Stimulated activated CD4-positive, alpha-beta T cell treated with anti-CD3 and anti-CD28 coated beads, Interleukin-2, amount 100 ng/mL, for 4 hours (primary cell): ENCODE results near the gene CHCHD3.

ENCODE experiments used
- DNase-seq: peaks from one replicate; pipeline ENCODE4 v3.0.0-alpha.2; 2020; ENCODE audit warnings: low read depth

CHCHD3 gene

DNA sequence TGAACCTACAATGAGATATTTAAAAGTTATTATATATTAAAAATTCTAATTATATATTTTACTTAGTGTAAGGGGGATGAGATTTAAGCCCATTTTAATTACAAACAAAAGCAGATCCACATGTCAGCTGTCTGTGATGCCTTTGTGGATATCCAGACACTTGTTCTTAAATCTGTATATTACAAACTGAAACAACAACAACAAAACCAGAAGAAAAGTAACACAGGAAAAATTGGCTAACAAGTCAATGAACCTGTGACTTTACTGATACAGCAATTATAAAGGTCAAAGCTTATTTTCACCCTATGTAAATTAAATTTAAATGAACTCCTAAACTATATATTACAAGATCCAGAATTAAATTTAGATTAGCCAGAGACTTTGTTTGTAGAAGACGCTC lies 222.7 kb downstream of the CHCHD3 start:
- no peak for DNase-seq

DNA sequence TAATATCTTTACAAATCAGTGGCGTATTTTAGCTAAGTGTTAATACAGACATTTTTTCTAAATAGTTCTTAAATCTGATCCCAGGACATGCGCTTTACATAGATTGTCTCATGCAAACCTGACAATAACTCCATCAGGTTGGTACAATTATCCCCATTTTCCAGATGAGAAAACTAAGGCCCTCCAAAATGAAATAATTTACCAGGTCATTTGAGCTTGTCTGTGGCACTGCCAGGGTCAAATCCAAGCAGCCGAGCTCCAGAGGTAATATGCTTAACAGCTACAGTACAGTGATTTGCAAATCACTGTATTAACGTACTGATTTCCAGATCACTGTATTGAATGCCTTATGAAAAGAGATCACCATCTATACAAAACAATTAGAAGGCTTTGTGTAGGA lies 223.1 kb downstream of the CHCHD3 start:
- DNase-seq = no peak

DNA sequence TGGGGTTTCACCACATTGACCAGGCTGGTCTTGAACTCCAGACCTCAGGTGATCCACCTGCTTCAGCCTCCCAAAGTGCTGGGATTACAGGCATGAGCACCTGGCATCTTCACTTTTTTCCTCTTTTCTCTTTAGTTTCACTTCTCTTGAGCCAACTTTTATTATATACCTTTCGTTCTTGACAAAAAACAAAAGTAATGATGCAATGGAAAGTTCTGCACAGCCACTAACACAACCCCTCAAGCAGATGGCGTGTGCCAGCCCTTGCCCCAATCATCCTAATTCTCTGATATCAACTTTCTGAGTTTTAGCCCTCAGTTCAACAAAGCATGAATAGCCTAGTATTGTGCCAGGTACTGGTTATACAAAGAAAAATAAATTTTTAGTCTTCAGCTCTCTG lies 223.6 kb downstream of the CHCHD3 start:
- no peak for DNase-seq

DNA sequence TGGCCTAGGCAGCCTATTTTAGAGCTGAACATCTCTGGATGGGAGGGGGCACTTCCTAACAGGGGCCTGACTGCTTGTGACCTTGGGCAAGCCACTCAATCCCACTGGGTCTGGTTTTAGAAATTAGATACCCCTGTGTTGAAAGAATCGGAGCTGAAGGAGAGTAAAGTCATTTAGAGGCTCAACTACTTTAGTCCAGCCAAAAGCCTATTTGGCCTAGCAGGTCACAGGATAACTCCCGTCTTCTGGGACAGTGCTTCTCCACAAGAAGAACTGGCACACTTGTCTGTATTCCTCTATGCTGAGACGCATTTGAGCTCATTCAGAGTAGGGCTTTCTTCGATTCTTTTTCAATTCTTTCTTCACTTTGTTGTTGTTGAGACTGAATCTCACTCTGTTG lies 224.2 kb downstream of the CHCHD3 start:
- DNase-seq = no peak

DNA sequence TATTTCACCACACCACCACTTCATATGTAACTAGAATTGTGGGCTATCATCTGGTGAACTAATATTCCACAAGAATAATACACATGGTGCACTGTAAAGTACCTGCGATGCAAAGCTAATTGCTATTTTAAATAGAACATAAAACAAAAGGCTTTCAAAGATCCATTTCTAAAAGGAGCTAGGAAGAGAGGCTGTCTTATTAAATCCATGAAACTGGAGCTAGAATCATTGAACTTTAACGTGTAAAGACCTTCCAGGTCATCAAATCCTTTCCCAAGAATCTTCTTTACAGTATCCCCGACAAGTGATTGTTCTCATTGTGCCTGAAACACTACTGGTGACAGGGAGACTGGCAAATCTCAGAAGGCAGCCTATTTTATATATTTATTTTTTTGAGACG lies 224.9 kb downstream of the CHCHD3 start:
- DNase-seq = no peak

DNA sequence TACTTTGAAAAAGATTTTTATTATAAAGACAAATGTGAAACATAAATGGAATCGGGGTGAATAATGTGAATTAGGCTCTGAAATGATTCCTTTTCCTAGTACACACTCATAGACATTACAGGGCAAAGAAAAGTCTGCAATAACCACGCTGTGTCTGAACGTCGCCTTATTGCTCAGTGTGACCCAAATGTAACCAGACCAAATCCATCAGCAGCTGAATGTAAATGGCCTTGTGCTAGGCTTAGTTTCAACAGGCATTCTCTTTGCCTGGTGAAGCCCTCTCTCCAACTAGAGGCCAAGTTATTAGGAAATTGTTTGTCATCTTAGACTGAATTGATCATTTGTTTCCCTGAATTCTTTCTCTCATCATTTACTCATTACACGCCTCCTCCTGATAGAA lies 225.5 kb downstream of the CHCHD3 start:
- DNase-seq = no peak

DNA sequence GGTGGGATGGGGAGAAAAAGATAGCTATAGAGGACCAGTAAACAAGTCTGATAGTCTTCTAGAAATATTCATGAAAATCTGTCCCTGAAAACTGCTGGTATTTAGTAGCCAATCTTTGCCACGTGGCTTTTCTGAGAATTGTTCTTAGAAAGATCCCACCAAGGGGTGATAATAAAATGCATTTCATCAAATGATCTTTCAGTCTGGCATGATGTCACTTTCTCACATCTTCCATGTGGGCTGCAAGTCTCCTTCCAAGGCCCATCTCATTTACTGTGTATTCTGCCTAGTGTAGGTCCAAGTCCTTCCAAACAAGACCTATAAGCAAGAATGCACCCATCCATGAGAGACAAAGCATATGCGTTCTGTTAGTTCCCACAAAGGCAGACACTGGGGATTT lies 226.0 kb downstream of the CHCHD3 start:
- DNase-seq = no peak

DNA sequence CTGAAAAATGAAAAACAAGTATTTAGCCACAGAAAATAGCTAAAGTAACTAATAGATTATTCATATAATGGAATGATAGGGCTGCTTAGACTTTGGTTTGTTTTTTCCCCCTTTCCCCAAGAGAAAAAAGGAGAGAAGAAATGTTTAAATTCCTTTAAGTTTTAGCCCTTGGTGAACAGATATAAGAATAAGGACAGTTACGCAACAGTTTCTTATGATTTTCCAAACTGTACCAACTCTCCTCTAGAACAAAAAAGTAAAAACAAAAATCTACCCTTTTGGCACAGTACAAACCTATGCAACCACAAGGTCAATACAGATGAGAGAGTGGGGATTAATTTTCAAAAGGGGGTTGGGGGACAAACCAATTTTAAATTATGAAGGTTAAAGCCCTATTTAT lies 227.7 kb downstream of the CHCHD3 start:
- DNase-seq = no peak

DNA sequence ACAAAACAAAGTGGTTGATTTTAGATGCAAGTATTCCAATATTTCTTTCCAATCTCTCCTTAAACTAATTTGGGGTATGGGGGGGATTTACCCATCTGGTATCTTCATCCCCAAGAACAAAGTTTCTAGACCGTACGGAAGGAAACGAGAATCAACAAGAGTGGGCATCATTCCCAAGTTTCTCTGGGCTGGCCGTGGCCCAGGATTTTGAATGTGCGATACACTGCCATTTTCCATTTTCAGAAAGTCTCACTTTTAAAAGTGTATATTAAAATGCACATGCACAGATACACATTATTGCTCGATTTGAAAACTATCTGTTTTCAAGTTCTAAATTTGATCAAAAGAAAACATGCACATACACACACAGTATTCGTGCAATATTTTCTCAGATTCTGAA lies 234.5 kb downstream of the CHCHD3 start:
- no peak for DNase-seq

DNA sequence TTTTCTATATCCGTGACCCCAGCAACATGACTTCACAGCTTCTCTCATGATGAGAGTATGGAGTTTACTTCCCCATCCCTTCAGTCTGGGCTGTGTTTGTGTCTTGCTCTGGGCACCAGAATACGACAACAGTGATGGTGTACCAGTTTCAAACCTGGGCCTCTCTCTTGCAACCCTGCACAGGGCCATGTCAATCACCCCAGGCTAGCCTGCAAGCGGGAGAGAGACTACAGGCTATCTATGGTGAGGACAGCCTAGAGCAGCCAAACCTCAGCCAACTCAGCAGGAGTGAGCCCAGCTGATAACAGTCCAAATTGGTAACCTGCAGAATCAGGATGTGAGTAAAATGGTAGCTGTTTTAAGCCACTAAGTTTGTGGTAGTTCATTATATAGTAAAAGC lies 235.8 kb downstream of the CHCHD3 start:
- no peak for DNase-seq

DNA sequence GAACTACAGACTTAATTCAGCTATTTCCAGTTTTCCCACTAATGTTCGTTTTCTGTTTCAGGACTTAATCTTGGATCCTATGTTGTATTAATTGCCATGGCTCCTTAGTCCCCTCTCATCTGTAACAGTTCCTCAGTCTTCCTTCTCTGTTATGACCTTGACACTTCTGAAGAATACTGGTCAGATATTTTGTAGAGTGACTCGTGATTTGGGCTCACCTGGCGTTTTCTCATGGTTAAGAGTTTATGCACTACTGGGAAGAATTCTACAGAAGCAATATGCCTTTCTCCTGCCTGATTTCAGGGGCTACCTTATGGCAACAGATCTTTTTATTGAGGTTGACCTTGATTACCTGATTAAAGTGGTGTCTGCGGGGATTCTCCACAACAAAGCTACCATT lies 239.4 kb downstream of the CHCHD3 start:
- DNase-seq = no peak

DNA sequence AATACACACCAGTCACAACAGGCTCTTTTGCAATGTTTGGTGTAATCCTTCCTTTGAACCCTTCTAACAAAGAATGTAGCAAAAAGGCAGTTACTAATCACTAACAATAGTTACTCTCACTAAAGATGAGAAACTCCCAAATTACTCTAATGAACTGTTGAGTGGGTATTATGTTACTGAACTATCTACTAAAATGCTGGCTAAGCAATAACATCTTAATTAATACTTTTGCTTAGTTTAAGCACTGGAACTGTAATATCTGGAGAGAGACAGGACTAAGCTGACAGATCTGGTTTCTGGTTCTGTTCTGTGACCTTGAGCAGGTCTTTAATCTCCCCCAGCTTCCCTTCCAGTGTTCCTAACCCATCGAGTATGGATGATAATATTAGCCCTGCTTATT lies 241.7 kb downstream of the CHCHD3 start:
- DNase-seq = no peak

DNA sequence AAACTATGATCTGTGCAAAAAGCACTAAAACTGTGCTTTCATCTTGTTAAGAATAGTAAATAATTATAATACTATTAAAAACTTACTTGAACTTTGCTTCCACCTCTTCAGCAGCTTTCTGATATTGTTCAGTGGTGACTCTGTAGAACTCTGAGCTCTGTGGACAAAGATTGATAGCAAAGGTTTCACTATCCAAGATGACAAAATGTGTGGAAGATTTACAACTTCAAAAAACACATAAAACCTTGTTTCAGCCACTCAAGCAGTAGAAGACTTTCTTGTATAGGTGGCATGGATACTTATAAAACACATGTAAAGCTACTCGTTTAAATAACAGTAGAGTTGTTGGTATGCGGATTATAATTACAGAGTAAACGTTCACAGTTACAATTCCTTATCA lies 243.6 kb downstream of the CHCHD3 start:
- DNase-seq = no peak

DNA sequence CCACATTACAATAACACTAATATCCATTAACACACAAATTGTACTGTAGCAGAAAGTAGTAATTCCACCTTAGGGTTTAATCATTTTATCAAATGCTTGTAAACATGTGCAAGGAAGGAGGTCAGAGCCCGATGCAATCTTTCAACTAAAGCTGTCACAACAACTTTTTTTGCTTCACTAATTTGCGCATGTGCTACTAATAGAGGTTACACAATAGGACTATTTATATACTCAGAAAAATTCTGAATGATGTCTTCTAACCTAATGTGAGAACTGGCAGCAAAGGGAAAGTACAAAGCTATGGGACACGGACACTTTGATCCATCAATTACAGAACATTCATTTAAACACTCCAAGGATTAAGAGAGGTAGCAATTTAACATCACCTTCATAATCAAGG lies 244.4 kb downstream of the CHCHD3 start:
- no peak for DNase-seq

DNA sequence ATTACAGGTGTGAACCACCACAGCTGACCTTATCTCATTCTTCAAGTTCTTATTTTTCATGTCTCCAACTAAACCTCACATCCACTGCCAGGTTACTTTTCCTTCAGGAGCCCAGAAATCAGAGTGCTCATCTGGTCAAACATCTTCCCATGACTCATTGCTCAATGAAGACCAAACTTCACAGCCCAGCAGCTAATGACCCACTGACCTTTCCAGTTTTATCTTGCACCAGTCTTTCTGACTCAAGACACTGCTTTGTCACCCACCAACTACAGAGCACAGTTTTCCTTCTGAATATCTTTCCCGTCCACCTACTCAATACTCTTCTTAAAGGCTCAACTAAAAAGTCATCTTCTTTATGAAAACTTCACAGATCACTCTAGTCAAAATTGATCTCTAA lies 245.1 kb downstream of the CHCHD3 start:
- no peak for DNase-seq

DNA sequence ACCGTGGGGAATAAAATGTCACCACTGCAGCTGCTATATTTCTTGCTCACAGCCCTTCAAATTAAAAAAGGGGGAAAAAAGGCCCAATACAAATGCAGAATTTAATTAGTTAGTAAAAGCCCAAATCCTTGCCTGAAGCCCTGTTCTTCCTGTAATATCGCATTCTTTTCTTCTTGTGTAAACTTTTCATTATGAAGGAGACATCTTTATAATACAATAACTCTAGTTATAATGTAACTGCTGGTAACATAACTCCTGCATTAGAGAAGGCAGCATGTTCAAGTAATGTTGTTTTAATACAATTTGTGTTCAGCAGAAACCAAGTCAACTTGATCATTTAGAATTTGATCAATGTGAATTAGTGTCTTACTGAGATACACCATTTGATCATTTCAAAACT lies 250.9 kb downstream of the CHCHD3 start:
- DNase-seq = no peak

DNA sequence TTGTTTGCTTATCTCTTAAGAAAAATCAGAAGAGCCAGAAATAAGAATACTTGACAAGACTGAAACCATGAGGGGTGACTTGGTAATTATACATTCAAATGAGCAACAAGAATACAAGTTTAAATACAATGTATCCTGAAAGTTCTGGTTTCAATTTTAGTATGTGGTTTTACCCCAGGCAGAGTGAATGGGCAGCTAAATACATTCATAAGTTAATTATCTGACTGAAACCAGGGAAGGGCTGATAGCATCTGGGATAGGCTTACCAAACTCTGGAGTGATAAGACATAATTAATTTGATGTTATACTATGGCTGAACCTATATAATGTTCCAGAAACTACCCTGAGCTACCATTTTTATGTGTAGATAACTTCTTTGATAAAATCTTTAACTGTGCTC lies 253.4 kb downstream of the CHCHD3 start:
- no peak for DNase-seq

DNA sequence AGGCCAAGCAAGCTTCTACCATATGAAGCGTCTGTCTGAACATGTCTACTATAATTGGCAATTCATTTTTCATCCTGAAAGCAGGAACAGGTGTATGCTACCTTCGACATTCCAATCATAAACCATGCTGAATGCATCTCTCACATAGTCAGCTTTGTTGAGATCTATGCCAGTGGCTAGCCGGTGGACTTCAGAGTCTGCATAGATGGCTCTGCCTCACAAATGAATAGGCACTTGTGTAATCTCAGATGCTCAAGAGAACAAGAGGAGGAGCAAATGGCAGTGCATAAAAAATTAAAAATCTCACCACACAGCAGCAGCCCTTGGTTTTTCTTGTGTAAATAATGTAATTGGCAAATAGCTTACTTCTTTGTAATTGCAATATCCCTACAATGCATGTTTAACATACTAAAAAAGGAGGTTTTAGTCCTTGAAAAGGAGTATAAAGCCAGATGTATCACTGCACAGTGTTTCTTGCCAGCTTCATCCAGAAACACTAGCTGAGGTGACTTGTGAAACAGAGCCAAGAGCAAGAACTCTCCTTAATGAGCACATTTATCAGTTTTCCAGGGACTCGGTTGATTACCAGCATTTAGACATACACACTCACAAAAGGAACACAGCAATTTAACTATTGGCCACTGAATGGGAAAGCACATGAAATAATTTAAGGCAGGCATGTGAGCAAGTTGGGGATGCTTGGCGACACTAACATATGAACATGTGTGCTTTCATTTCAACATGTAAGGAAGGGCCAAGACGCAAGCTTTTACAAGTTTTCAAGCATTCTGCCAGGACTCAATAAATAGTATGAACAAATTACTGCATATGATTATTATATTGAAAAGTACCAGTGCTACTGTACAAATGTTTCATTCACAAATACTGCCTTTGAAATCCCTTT lies 255.7 kb downstream of the CHCHD3 start:
- no peak for DNase-seq

DNA sequence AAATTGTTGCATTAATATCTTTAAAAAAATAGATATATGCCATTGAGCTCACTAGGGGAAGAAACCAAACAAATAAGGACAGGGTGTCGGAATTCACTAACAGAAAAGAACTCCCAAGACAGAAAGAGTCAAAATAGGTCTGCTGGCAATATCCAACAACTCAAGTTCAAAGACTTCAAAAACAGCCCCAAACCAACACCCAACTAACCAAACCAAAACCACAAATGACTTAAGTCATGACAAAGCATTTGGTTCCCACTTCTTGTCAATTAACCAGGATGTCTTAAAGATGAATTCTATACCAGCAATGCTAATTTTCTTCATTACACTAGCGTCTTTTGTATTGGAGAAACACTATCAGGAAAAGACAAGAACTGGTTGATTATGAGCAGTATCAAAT lies 256.7 kb downstream of the CHCHD3 start:
- no peak for DNase-seq

DNA sequence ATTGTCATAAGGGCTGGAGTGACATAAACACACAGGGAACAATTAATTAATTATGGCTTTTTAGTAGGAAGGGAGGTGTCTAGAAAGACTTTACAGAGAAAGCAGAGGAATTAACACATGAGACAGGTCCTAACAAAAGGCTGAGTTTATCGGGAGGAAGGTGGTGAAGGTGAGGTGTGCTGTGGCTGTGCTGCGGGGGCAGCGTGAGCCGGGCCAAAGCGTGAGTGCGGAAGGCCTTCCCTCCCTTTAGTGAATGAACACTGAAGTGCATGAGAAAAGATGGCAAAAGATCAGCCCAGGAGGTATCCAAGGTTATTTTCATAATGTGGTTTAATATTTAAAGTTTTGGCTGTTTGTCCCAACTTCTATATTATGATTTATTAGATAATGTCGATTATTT lies 262.2 kb downstream of the CHCHD3 start:
- DNase-seq = no peak

DNA sequence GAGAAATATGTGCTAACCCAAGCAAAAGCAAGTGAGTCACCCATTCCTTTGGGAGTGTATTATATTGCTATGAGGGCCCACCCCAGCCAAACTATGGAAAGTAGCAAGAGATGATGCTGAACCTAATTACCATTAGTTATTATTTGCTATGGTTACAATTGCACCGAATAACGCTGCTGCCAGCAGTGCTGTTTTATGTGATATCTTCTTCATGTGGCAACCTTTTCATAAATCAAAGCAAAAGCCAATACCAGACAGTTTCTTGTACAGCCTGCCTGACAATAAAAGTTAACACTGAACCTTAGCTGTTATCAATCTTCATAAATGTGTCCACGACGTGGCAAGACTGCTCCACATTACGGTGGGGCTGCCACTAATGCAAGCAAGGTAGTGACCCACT lies 263.9 kb downstream of the CHCHD3 start:
- no peak for DNase-seq

DNA sequence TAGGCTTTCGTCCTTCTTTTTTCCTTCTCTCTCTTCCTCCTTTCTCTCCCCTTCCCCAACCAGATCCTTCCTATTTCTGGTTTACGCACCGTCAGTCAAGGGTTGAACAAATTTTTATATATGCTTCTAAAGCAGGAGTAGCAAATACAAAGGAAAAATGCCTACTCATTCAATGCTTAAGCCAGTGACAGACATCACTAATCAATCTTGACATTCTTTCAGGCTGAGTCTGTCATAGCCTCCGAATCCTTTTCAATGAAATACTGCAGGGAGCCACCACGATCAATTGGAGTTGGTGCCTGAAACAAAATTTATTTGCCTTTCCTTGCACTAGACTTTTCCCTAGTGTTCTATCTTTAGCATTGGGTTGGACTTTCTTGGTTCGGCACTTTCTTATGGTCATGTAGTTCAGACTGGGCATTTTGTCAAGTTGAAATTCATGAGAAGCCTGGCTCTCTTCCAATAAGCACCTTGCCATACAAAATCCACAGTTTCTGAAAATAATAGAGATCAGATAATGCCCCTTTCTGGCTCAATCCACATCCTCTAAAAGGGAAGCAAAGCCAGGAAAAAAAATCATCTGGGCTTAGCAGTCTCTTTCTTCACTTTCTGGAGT lies 266.1 kb downstream of the CHCHD3 start:
- no peak for DNase-seq

DNA sequence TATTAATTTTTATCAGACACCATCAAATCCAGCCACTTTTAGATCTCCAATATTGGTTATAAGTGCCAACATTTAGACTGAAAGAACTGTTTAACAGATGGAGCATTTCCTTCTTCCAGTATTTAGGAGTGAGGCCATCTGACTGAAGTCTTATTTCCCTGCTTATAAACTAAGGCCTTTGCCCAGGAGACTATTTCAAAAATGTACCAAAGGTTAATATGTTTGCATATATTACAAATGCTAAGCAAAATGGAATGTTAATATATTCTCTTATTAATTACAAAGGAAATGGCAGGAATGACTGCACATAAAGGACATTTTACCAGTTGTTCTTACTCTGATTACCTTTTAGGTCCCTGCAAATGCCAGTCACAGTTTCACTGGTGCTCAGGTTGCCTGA lies 266.8 kb downstream of the CHCHD3 start:
- no peak for DNase-seq

DNA sequence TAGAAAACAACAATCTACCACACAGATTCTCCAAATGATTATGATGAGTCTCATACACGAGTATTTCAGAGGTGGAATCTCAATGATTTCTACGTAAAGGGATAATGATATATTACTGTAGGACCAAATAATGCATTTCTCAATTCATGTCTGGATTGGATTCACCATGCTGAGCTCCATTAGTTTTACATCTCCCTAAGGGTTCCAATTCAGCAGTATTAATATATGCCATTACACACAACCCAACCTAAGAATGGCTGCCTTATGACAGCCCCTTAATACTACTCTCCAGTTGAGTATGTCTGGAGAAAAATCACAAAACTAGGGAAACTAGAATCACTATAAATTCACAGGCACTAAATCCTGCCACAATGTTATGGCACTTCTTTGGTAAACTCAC lies 271.3 kb downstream of the CHCHD3 start:
- no peak for DNase-seq
